D341Med (cell line): ENCODE data around the gene MFRP.

Experiments
- DNase-seq: peaks from one replicate; pipeline ENCODE4 v3.0.0; 2012; ENCODE audit warnings: low spot score

MFRP gene

GRCh38 chr11:119295178-119295577, 51.3 kb downstream of the MFRP start:
- no peak for DNase-seq

DNA sequence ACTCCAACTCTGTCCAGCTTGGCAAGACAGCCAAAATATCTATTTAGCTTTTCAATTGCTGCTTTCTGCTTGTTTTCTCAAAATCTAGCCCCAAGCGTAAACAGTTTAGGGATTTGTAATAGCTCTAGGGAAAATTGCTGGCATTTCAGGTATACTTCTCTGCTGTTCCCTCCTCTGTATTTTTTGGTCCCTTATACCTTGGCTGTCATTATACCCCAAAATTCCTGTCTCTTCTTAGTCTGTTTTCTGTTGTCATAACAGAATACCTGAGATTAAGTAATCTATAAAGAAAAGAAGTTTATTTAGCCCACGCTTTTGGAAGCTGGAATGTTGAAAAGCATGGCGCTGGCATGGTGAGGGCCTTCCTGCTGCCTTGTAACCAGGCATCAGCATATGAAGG, 53.0 kb downstream of the MFRP start:
- DNase-seq, result no peak

DNA sequence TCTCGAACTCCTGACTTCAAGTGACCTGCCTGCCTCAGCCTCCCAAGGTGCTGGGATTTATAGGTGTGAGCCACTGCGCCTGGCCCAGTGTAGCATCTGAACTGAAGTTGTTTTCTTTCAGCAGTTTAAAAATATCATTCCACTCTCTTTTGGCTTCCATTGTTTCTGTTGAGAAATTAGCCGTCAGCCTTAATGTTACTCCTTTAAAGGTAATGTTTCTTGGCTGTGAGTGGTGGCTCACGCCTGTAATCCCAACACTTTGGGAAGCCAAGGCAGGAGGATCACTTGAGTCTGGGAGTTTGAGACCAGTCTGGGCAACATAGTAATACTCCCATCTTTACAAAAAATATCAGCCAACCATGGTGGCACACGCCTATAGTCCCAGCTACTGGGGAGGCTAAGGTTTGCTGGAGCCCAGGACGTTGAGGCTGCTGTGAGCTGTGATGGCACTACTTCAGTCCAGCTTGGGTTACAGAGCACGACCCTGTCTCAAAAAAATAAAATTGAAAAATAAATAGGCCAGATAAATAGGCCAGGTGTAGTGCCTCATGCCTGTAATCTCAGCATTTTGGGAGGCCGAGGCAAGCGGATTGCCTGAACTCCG, 55.5 kb downstream of the MFRP start:
- DNase-seq, result no peak
